LNCaP clone FGC (cell line): ENCODE measurements around the gene ZBED1.
"Not testable (repeated sequence)": the region's sequence is repeated elsewhere in the genome, so short reads cannot be mapped to it uniquely, and the experiment has no call there.

ENCODE experiments used
- DNase-seq: peaks from one replicate; pipeline ENCODE4 v3.0.0-alpha.2; 2011; ENCODE audit warnings: low read depth
- H3K4me3 ChIP-seq: 2 replicates; pipeline ENCODE4 v1.5.1; 2011; ENCODE audit warnings: mild to moderate bottlenecking, low read depth, low read length, control low read depth
- TF ChIP-seq, protein P1 (sequence below): IDR thresholded peaks from 2 replicates; pipeline ENCODE4 v1.5.1; 2012; ENCODE audit warnings: mild to moderate bottlenecking; ENCODE audit not compliant: control insufficient read depth, insufficient read depth; ENCODE audit errors: extremely low read depth

Gene ZBED1

GRCh38 chrX:2533424-2533823 lies 32.6 kb upstream of the ZBED1 start:
- no peak overlapping the region for H3K4me3 ChIP-seq
- DNase-seq, result no peak
- TF ChIP-seq, protein P1, sequence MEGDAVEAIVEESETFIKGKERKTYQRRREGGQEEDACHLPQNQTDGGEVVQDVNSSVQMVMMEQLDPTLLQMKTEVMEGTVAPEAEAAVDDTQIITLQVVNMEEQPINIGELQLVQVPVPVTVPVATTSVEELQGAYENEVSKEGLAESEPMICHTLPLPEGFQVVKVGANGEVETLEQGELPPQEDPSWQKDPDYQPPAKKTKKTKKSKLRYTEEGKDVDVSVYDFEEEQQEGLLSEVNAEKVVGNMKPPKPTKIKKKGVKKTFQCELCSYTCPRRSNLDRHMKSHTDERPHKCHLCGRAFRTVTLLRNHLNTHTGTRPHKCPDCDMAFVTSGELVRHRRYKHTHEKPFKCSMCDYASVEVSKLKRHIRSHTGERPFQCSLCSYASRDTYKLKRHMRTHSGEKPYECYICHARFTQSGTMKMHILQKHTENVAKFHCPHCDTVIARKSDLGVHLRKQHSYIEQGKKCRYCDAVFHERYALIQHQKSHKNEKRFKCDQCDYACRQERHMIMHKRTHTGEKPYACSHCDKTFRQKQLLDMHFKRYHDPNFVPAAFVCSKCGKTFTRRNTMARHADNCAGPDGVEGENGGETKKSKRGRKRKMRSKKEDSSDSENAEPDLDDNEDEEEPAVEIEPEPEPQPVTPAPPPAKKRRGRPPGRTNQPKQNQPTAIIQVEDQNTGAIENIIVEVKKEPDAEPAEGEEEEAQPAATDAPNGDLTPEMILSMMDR, result no peak

GRCh38 chrX:2526390-2526789 lies 25.6 kb upstream of the ZBED1 start:
- DNase-seq, result no peak
- TF ChIP-seq, protein P1, result no peak

DNA sequence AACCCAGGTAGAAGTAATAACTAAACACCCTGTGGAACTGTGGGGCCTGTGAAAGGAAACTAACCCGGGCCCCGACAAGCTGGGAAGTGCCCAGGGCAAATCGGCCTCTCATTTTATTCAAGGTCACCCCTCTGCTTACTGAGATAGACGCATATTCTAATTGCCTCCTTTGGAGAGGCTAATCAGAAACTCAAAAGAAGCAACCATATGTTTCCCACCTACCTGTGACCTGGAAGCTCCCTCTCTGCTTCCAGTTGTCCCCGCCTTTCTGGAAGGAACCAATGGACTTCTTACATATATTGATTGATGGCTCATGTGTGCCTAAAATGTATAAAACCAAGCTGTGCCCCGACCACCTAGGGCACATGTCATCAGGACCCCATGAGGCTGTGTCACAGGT lies 23.1 kb upstream of the ZBED1 start:
- H3K4me3 ChIP-seq, result no peak overlapping the region
- TF ChIP-seq, protein P1, result no peak
- no peak for DNase-seq

More at GRCh38 chrX:2526390-2526789, 25.6 kb upstream of the ZBED1 start:
- H3K4me3 ChIP-seq, result no peak overlapping the region

DNA sequence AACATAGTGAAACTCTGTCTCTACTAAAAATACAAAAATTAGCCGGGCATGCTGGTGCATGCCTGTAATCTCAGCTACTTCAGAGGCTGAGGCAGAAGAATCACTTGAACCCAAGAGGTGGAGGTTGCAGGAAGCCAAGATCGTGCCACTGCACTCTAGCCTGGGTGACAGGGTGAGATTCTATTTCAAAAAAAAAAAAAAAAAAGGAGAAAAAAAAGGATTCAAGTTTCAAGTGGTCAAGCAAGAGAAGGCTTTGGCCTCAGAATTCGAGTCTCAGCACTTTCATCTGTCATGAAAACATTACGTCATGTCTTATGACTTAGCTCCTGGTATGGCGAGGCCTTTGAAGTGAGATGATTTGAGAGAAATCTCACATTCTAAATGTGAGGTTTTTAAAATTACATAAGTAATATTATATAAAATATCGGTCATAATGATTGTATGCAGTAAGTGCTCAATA lies 21.2 kb upstream of the ZBED1 start:
- DNase-seq, result no peak
- TF ChIP-seq, protein P1, result no peak
- no peak overlapping the region for H3K4me3 ChIP-seq

DNA sequence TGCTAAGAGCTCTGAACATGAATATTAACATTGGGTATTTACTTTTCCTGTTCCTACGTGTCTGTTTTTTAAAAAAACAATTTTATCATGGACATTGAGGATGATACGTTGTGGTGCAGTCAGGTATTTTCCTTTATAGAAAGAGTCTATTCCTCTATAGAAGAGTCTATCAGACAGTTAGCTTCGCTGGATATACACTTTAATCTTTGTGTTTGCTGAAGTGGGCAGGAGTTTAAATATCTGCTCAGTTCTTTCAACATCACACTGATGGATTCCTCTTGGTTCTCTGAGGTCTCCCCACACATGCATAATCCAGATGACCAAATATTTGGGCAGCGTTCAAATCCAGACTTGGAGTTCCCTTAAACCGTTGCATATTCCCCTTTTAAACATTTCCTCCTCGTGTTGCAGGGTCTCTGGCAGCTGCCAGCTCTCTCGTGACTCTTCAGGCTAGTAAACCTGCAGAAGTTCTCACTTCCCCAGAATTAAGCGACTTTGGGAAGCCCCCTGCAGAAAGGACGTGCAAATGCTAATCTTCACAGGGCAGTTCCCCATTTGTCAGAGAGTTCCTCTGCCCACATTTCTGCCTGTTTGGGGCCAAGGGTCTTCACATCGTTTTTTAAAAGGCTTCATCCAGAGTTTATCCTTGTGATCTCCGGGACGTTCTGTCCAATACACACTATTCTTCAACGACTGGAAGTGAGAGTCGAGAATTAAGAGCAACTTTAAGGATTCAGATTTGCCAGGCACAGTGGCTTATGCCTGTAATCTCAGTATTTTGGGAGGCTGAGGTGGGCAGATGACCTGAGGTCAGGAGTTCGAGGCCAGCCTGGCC lies 20.5 kb upstream of the ZBED1 start:
- H3K4me3 ChIP-seq, result no peak overlapping the region
- TF ChIP-seq, protein P1, result no peak
- DNase-seq, result no peak

GRCh38 chrX:2520539-2520938 lies 19.8 kb upstream of the ZBED1 start:
- TF ChIP-seq, protein P1, result no peak
- DNase-seq, result no peak
- H3K4me3 ChIP-seq, result no peak overlapping the region

- not testable (repeated sequence) for H3K4me3 ChIP-seq, DNase-seq
These were observed 18.9 kb upstream of the ZBED1 start for GRCh38 chrX:2519638-2520037.
